ENCODE data around the gene ZBTB26. TPM values are rescaled to one million over a fixed set of nuclear protein-coding genes. Genes with fewer than 3 reads are reported as not detected.

Gene ZBTB26
- total RNA-seq, 3 donors from 2014 or later (not counting 1 experiment from before 2014, with no cell fraction given) = 7.8 to 12.2 (median 9.2) TPM

DNA sequence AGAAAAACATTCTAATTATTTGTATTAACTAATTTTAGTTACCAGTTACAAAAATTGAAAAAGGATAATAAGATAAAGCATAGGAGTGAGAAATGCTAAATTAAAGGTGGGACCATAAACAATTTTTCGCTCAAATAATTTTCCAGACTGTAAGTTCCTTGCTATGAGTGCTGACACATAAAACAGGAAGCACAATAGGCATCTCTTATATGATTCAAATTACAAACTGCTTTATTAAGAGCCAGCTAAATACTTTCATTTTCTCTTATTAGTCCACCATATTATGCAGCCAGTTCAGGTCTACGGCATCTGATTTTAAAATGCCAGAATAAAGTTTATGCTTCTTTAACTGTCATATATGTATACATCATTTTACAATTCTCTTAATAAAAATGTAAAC lies 30.5 kb downstream of the ZBTB26 start:
- H3K9me3 ChIP-seq (ENCODE audit: control insufficient read depth, insufficient read depth, low read length) = no peaks in the 10 kb centered on the region
- H3K36me3 ChIP-seq (ENCODE audit: control insufficient read depth, insufficient read depth, low read length) = peaks cover 5% of the 10 kb centered on the region
- intact Hi-C loops (cut with micrococcal nuclease) = no loop called here
- H3K4me1 ChIP-seq (ENCODE audit: control insufficient read depth, insufficient read depth, low read length) = peaks cover 19% of the 10 kb centered on the region
- peak overlapping the region; percentile 94 to 96 for H3K27ac Mint-ChIP-seq
- H3K4me3 Mint-ChIP-seq = peak overlapping the region; percentile 63
- WGBS (ENCODE audit: insufficient coverage) = 0% methylated on average over 1 of the region's 2 CpGs
- no peaks in the 10 kb centered on the region for H3K9me3 Mint-ChIP-seq
- peak overlapping the region; percentile 69 for H3K27ac ChIP-seq (ENCODE audit: low read length)
- TF ChIP-seq, protein P1, sequence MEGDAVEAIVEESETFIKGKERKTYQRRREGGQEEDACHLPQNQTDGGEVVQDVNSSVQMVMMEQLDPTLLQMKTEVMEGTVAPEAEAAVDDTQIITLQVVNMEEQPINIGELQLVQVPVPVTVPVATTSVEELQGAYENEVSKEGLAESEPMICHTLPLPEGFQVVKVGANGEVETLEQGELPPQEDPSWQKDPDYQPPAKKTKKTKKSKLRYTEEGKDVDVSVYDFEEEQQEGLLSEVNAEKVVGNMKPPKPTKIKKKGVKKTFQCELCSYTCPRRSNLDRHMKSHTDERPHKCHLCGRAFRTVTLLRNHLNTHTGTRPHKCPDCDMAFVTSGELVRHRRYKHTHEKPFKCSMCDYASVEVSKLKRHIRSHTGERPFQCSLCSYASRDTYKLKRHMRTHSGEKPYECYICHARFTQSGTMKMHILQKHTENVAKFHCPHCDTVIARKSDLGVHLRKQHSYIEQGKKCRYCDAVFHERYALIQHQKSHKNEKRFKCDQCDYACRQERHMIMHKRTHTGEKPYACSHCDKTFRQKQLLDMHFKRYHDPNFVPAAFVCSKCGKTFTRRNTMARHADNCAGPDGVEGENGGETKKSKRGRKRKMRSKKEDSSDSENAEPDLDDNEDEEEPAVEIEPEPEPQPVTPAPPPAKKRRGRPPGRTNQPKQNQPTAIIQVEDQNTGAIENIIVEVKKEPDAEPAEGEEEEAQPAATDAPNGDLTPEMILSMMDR (IDR thresholded peaks at IDR 0.05) = no peak
- peaks cover 34 to 36% of the 10 kb centered on the region in 2 donors for H3K4me1 Mint-ChIP-seq
- H3K27me3 ChIP-seq (ENCODE audit: control insufficient read depth, insufficient read depth, low read length) = no peaks in the 10 kb centered on the region
- peak in 1 of 2 donors; percentile 55 for DNase-seq
- peak overlapping the region; percentile 32 for H3K4me3 ChIP-seq (ENCODE audit: low read length)
- H3K27me3 Mint-ChIP-seq (ENCODE audit: low read depth in 2 of 2) = no peaks in the 10 kb centered on the region
- no peaks in the 10 kb centered on the region for H3K36me3 Mint-ChIP-seq
- ATAC-seq = peak; percentile 15 to 36 (median 23)

DNA sequence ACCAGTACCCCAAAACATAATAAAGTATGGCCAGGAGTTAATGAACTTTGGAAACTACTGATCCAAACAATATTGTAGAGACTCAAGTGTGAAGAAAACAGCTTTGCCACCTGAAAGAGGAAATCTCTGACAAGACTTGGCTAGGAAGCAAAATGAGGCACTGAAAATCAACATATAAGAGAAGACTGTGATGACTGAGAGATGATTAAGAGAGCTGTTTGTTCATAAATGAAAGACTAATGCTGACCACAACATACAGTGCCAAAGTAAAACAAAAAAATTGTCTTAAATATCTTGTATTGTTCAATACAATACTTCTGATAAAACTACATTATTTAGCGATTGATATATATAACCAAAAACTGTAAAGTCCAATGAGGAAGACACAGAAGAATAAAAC lies 33.3 kb downstream of the ZBTB26 start:
- Mint-ChIP-seq H3K4me1 (peaks cover 19 to 23% of the 10 kb centered on the region in 2 donors), H3K27me3 (ENCODE audit: low read depth in 2 of 2) (no peaks in the 10 kb centered on the region), H3K4me3 (no peak overlapping the region), H3K36me3 (no peaks in the 10 kb centered on the region), H3K9me3 (no peaks in the 10 kb centered on the region), H3K27ac (peak overlapping the region; percentile 47 to 55)
- TF ChIP-seq, protein P1 (IDR thresholded peaks at IDR 0.05) = no peak
- Histone ChIP-seq H3K4me1 (ENCODE audit: control insufficient read depth, insufficient read depth, low read length) (peaks cover 19% of the 10 kb centered on the region), H3K36me3 (ENCODE audit: control insufficient read depth, insufficient read depth, low read length) (peaks cover 20% of the 10 kb centered on the region), H3K9me3 (ENCODE audit: control insufficient read depth, insufficient read depth, low read length) (no peaks in the 10 kb centered on the region), H3K4me3 (ENCODE audit: low read length) (no peak overlapping the region), H3K27me3 (ENCODE audit: control insufficient read depth, insufficient read depth, low read length) (no peaks in the 10 kb centered on the region), H3K27ac (ENCODE audit: low read length) (no peak overlapping the region)
- WGBS (ENCODE audit: insufficient coverage) = no CpG with 5 or more reads among the region's 1 CpG
- no peak for ATAC-seq
- intact Hi-C loops (cut with micrococcal nuclease) = no loop called here
- no peak for DNase-seq

DNA sequence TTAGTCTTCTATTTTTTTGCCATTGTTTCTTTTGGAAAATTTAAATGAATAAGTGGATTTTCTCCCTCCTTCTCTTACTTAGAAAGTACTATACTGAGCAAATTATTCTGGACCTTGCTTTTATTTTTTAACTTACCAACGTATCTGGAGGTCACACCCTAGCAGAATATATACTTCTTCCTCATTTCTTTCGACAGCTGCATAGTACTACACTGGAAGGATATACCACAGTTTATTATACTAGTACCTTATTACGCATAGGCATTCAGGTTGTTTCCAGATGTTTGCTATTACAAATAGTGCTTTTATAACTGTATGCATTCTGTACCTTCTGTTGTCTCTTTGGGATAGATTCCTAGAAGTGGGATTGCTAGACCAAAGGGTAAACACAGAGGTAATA lies 42.8 kb downstream of the ZBTB26 start:
- DNase-seq (no peak), ATAC-seq (no peak)
- H3K36me3 Mint-ChIP-seq = peaks cover 22% of the 10 kb centered on the region
- H3K27ac Mint-ChIP-seq = no peak overlapping the region
- Histone ChIP-seq H3K27me3 (ENCODE audit: control insufficient read depth, insufficient read depth, low read length) (no peaks in the 10 kb centered on the region), H3K27ac (ENCODE audit: low read length) (no peak overlapping the region), H3K36me3 (ENCODE audit: control insufficient read depth, insufficient read depth, low read length) (peaks cover 55% of the 10 kb centered on the region), H3K4me3 (ENCODE audit: low read length) (no peak overlapping the region), H3K9me3 (ENCODE audit: control insufficient read depth, insufficient read depth, low read length) (no peaks in the 10 kb centered on the region), H3K4me1 (ENCODE audit: control insufficient read depth, insufficient read depth, low read length) (no peaks in the 10 kb centered on the region)
- peaks cover 0 to 6% of the 10 kb centered on the region in 2 donors for H3K4me1 Mint-ChIP-seq
- H3K27me3 Mint-ChIP-seq (ENCODE audit: low read depth in 2 of 2) = no peaks in the 10 kb centered on the region
- TF ChIP-seq, protein P1 (IDR thresholded peaks at IDR 0.05) = no peak
- H3K4me3 Mint-ChIP-seq = no peak overlapping the region
- intact Hi-C loops (cut with micrococcal nuclease) = no loop called here
- no peaks in the 10 kb centered on the region for H3K9me3 Mint-ChIP-seq
- 82% methylated on average over 3 of the region's 3 CpGs for WGBS (ENCODE audit: insufficient coverage)

DNA sequence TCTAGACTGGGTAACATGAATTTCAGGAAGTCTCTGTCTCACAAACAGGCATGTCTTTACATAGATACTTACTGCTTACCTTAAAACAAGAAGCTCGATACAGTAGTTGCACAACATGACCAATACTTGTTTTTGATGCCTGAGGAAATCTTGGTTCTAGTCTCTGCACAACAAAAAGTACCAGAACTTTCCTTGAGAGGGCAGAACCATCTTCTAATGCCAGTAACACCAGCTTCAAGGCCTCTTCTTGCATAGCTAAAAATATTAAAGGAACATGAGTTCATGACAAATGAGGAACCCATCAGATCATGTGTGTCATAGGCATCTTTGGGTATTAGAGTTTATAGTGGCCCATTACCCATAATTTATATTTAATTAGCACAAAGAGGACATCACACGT lies 48.2 kb downstream of the ZBTB26 start:
- no peak overlapping the region for H3K4me3 Mint-ChIP-seq
- no peak for DNase-seq
- H3K9me3 Mint-ChIP-seq = no peaks in the 10 kb centered on the region
- WGBS (ENCODE audit: insufficient coverage) = 93% methylated on average over 1 of the region's 2 CpGs
- Histone ChIP-seq H3K27me3 (ENCODE audit: control insufficient read depth, insufficient read depth, low read length) (no peaks in the 10 kb centered on the region), H3K9me3 (ENCODE audit: control insufficient read depth, insufficient read depth, low read length) (no peaks in the 10 kb centered on the region), H3K36me3 (ENCODE audit: control insufficient read depth, insufficient read depth, low read length) (peaks cover 65% of the 10 kb centered on the region), H3K4me3 (ENCODE audit: low read length) (no peak overlapping the region), H3K27ac (ENCODE audit: low read length) (no peak overlapping the region), H3K4me1 (ENCODE audit: control insufficient read depth, insufficient read depth, low read length) (no peaks in the 10 kb centered on the region)
- H3K4me1 Mint-ChIP-seq = no peaks in the 10 kb centered on the region
- no peak for ATAC-seq
- TF ChIP-seq, protein P1 (IDR thresholded peaks at IDR 0.05) = no peak
- peaks cover 18% of the 10 kb centered on the region for H3K36me3 Mint-ChIP-seq
- intact Hi-C loops (cut with micrococcal nuclease) = no loop called here
- no peaks in the 10 kb centered on the region for H3K27me3 Mint-ChIP-seq (ENCODE audit: low read depth in 2 of 2)
- H3K27ac Mint-ChIP-seq = peak overlapping the region in 1 of 2 donors; percentile 51

Data from natural killer cell (primary cell).